CD1c-positive myeloid dendritic cell (primary cell): ENCODE measurements around the gene VCPKMT.
"Not testable (repeated sequence)": the region's sequence is repeated elsewhere in the genome, so short reads cannot be mapped to it uniquely, and the experiment has no call there.

Source experiments
- DNase-seq: peaks from one replicate; pipeline ENCODE4 v3.0.0-alpha.2; 2016; ENCODE audit errors: extremely low spot score

The VCPKMT gene

GRCh38 chr14:50092006-50092555, 24.3 kb downstream of the VCPKMT start:
- DNase-seq = no peak

- DNase-seq = peak; percentile 60
These were observed 25.0 kb downstream of the VCPKMT start for GRCh38 chr14:50091240-50091913.

- DNase-seq = no peak
These were observed 27.2 kb downstream of the VCPKMT start for GRCh38 chr14:50089208-50089607.

- no peak for DNase-seq
These were observed 27.6 kb downstream of the VCPKMT start for GRCh38 chr14:50088731-50089130.

GRCh38 chr14:50088117-50088515, 28.3 kb downstream of the VCPKMT start:
- no peak for DNase-seq

GRCh38 chr14:50087341-50088116, 28.8 kb downstream of the VCPKMT start:
- peak; percentile 39 for DNase-seq

- no peak for DNase-seq
These were observed 30.1 kb downstream of the VCPKMT start for GRCh38 chr14:50086321-50086711.

- peak; percentile 51 for DNase-seq
These were observed 30.6 kb downstream of the VCPKMT start for GRCh38 chr14:50085570-50086320.

- DNase-seq = no peak
These were observed 31.7 kb downstream of the VCPKMT start for GRCh38 chr14:50084666-50085065.

- DNase-seq = peak; percentile 84
These were observed 32.7 kb downstream of the VCPKMT start for GRCh38 chr14:50083467-50084337.

- peak; percentile 96 for DNase-seq
These were observed 33.4 kb downstream of the VCPKMT start for GRCh38 chr14:50082784-50083466.

GRCh38 chr14:50082308-50082742, 34.0 kb downstream of the VCPKMT start:
- DNase-seq = no peak

- not testable (repeated sequence) for DNase-seq
These were observed 37.3 kb downstream of the VCPKMT start for GRCh38 chr14:50079103-50079502.

GRCh38 chr14:50073663-50074062, 42.7 kb downstream of the VCPKMT start:
- DNase-seq = not testable (repeated sequence)

- no peak for DNase-seq
These were observed 44.0 kb downstream of the VCPKMT start for GRCh38 chr14:50072395-50072794.

GRCh38 chr14:50070840-50071548, 45.4 kb downstream of the VCPKMT start:
- DNase-seq = no peak

- no peak for DNase-seq
These were observed 46.1 kb downstream of the VCPKMT start for GRCh38 chr14:50070230-50070629.

- DNase-seq = no peak
These were observed 47.0 kb downstream of the VCPKMT start for GRCh38 chr14:50069325-50069724.

GRCh38 chr14:50068496-50068895, 47.9 kb downstream of the VCPKMT start:
- no peak for DNase-seq
